Globus pallidus (tissue), 1 donor: ENCODE measurements around the gene GPT2.
A peak's percentile ranks its signal among the peaks of the same experiment; 100 is the strongest.

Experiments
- DNase-seq: peaks from one replicate; pipeline ENCODE4 v3.0.0-alpha.2; 2015; ENCODE audit warnings: low spot score

GPT2 gene

DNA sequence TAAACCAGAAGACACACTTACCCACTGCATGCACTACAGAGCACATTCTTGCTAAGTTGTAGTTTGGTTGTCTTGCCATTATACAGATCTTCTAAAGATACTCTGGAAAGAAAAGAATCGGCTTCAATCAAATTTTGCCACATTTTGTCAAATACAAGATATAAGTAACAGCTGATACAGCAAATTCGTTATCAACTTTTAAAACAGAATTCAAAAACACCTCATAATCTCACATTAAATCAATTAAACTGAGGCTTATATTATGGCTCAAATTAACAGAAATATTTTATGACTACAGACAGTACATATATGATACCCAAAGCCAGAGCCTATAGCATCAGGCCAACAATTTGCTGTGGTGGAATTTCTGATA lies 83.9 kb downstream of the GPT2 start:
- DNase-seq, result no peak

DNA sequence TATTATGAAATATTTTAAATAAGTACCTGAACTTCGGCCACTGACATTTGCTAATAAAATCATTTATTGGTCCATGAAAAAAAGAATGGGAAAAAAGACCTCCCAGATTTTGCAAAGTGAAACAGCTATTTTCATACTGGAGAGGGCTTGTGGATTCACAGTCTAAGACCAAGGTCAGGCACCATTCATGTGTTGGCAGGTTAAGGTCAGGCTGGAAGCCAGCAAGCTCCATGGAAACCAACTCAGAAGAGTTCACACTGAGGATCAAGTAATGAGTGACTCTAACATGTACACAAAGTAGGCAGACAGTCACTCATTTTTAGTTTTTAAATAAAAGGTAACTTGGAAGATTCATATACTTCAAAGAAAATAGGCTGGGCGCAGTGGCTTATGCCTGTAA lies 85.9 kb downstream of the GPT2 start:
- DNase-seq, result peak; percentile 14

DNA sequence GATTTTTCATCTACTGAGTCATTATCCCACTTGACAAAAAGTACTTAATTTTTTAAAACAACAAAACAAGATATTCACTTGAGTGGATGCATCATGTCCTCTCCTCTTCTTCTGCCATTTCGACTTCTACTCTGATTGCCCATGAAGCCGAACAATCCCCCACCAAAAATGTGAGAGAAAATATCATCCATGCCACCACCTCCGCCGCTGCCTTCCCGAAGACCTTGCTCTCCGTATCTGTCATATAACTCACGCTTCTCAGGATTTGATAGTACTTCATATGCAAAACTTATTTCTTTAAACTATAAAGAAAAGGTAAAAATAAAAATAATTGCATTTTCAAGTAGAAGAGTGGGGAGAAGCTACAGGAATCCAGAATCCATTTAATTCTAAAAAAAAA lies 87.1 kb downstream of the GPT2 start:
- no peak for DNase-seq

DNA sequence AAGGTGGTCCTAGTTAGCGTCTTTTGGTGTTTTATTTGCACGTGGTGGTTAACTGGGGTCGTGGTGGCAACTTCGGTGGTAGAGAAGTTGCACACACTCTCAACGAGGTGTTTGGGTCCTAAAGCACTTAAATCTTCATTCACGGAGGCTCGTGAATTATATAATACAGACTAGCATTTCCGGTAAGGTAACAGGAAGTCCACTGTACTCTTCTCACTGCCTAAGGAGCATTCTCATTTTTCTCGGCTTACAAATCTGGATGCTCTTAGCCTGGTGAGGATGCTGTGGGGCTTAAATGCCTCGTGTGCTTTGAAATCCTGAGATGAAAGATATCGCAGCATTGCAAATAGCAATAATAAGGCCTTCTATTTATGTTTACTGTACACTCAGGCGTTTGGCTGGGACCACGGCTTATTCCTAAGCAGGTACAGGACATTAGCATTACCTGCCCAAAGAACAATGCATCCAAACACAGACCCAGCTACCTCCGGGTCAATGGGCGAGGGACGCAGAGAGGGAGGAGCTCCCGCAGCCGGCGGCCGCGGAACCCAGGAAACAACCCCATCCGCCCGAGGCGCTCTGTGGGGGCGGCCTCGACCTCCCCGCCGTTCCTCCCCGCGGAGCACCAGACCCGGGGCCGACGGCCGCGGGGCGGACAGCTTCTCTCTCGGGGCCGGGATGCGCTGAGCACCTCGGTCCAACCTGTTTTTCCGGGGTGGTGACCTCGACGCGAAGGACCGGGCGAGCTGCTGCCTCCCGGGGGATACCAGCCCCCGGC lies 88.5 kb downstream of the GPT2 start:
- DNase-seq, result peak; percentile 5

- DNase-seq, result peak; percentile 88
Observed at GRCh38 chr16:46973207-46973995, 89.2 kb downstream of the GPT2 start, which contains the start of gene DNAJA2. DNAJA2 (minus strand) TSS chr16:46973674; CDS start chr16:46973572, 102 bp downstream.

- DNase-seq, result no peak
Observed at GRCh38 chr16:46973996-46974324, 89.8 kb downstream of the GPT2 start.

DNA sequence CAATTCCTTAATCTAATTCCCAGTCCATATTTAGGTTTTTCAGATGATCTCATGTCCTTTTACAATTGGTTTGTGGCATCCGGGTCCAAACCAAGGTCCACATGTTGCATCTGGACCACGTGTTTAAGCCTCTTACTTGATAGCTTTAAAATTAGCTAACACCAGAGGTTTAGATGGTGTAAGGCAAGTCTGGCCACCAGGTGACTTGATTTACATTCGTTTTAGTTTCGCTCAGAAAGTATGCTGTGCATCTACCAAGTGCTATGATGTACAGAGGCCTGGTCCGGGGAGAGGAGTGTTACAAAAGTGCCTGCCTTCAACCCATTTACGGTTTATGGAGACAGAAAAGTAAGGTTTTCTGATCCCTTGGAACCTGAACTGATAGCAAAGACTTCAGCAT lies 90.2 kb downstream of the GPT2 start:
- DNase-seq, result peak; percentile 5

DNA sequence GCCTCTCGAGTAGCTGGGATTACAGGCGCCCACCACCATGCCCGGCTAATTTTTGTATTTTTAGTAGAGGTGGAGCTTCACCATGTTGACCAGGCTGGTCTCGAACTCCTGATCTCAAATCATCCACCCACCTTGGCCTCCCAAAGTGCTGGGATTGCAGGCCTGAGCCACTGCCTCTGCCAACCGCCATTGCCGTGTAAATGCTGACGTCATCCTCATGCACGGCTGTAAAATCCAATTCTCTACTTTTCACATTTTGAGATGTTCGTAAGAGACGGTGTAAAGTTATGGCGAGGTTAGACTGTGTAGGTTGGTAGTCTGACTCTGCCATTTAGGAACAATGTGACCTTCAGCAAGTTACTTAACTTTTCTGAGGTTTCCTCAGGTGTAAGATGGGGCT lies 91.0 kb downstream of the GPT2 start:
- DNase-seq, result no peak

DNA sequence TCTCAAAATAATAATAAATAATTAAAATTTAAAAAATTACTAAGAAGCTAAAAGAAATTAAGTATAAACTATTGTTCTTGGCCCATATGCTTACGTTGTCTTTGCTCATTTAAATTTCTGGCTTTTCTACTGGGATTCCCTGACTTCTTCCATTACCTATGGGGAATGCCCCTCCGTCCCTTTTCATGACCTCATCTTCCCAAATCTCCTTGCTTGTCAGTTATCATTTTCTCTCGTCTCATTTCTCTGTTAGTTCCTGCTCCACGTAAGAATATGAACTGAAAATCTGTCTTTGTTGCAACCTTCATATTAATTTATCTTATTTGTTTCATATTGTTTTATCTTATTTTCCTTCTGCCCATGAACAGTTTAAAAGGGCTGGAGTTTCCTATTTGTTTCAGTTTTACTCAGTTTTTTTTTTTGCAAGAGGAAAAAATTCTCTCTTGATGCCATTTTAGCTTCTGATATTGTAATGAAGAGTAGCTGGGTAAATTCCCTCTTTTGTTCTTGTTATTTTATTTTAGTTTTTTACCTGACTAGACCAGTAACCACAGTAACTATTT lies 91.8 kb downstream of the GPT2 start:
- DNase-seq, result no peak

DNA sequence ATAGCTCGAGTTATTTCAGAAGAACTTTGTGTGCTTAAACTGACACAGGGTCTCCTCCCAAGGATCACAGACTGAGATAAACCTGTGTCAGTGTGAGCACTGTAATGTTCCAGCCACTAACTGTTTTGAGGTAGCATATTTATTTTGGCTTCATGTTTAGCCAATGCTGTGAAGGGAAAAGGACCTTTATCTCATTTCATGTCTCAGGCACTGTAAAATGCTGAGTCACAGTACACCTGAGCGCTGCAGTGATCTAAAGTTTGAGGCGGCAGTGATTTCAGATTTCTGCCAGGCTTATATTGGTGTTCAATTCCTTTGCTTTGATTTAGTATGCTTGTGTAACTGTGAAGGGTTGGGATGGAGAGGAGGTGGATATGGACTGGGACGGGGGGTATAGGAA lies 92.4 kb downstream of the GPT2 start:
- DNase-seq, result no peak
